ENCODE results near the gene CALHM6. TPM values are rescaled to one million over a fixed set of nuclear protein-coding genes. Genes with fewer than 3 reads are reported as not detected.

The CALHM6 gene
- total RNA-seq (2021) (0.21 to 1.4 TPM (median 0.44 TPM) in 3 replicates), Bru-seq, nascent RNA (percentile 11 among the genes with signal in this experiment)
- long read RNA-seq, experiment 1, partial matches to known transcripts = 1 of 2 reads
- long read RNA-seq, experiment 1, other reads (novel, unspliced or antisense) = 0 of 2 reads
- long read RNA-seq, experiment 2 = 0 reads
- long read RNA-seq, experiment 3 = 0 reads

DNA sequence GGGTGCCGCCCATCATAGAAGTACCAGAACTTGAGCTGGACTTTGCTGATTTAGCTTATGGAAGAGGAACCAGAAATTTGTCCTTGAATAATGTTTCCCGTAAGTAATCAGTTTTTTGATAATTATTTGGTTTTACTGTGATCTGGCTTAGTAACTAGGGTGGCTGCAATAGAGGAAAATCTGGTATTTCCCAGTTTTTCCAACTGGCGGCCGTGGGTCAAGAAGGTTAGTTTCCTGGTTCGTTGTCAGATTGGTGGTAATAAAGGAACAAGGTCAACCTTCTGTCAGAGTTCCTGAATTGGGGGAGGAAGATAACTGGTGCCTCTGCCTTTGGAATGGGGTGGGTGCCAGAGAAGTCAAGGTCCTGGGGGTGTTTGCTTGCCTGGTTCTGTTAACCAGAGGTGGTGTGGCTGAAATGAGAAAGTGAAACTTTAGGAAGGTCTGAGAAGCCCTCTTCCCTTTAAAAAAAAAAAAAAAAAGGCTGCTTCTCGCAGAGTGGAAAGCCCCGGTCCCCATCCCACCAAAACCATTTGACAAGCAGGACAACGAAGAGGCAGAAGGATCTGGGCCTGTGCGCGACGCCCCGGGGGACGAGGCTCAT lies at the start of gene CALHM6:
Gene CALHM6, plus strand, starts transcription at position 45 of the 601 bp plus-strand sequence. Its CDS starts 555 bp downstream, at position 600.
- Mint-ChIP-seq H3K36me3 (no peaks in the 10 kb centered on the region), H3K4me3 (peak within 1 kb of the TSS; percentile 60), H3K27me3 (ENCODE audit: low read depth) (peaks cover 56% of the 10 kb centered on the region), H3K9me3 (no peaks in the 10 kb centered on the region), H3K27ac (no peak within 1 kb of the TSS), H3K4me1 (peaks cover 30% of the 10 kb centered on the region)
- ChIA-PET CTCF (interaction anchor here (0.8 to 1.4 kb wide), 2 partner anchors 173 to 193 kb away, joined by 3 read pairs; no protein-coding TSS in a partner anchor), POLR2A (no interaction called here)
- ATAC-seq (no peak), DNase-seq (ENCODE audit: low spot score) (no peak)
- no peak for TF ChIP-seq RELA (CRISPR knock-in tag; IDR thresholded peaks at IDR 0.05; ENCODE audit: borderline replicate concordance)
- TF ChIP-seq ATF3 (CRISPR knock-in tag; conservative IDR thresholded peaks at IDR 0.05) = no peak
- TF ChIP-seq SP1 (CRISPR knock-in tag; conservative IDR thresholded peaks at IDR 0.05) = no peak
- TF ChIP-seq, protein P1, sequence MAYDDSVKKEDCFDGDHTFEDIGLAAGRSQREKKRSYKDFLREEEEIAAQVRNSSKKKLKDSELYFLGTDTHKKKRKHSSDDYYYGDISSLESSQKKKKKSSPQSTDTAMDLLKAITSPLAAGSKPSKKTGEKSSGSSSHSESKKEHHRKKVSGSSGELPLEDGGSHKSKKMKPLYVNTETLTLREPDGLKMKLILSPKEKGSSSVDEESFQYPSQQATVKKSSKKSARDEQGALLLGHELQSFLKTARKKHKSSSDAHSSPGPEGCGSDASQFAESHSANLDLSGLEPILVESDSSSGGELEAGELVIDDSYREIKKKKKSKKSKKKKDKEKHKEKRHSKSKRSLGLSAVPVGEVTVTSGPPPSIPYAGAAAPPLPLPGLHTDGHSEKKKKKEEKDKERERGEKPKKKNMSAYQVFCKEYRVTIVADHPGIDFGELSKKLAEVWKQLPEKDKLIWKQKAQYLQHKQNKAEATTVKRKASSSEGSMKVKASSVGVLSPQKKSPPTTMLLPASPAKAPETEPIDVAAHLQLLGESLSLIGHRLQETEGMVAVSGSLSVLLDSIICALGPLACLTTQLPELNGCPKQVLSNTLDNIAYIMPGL (CRISPR knock-in tag; IDR thresholded peaks at IDR 0.05) = no peak
- no peak for TF ChIP-seq ZNF317 (CRISPR knock-in tag; IDR thresholded peaks at IDR 0.05; ENCODE audit: borderline replicate concordance, low read depth)
- no peak for TF ChIP-seq NFE2L1 (CRISPR knock-in tag; IDR thresholded peaks at IDR 0.05)
- no peak for TF ChIP-seq JAZF1 (CRISPR knock-in tag; IDR thresholded peaks at IDR 0.05)
- TF ChIP-seq, protein P2, sequence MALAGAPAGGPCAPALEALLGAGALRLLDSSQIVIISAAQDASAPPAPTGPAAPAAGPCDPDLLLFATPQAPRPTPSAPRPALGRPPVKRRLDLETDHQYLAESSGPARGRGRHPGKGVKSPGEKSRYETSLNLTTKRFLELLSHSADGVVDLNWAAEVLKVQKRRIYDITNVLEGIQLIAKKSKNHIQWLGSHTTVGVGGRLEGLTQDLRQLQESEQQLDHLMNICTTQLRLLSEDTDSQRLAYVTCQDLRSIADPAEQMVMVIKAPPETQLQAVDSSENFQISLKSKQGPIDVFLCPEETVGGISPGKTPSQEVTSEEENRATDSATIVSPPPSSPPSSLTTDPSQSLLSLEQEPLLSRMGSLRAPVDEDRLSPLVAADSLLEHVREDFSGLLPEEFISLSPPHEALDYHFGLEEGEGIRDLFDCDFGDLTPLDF (CRISPR knock-in tag; IDR thresholded peaks at IDR 0.05) = no peak
- TF ChIP-seq, protein P3, sequence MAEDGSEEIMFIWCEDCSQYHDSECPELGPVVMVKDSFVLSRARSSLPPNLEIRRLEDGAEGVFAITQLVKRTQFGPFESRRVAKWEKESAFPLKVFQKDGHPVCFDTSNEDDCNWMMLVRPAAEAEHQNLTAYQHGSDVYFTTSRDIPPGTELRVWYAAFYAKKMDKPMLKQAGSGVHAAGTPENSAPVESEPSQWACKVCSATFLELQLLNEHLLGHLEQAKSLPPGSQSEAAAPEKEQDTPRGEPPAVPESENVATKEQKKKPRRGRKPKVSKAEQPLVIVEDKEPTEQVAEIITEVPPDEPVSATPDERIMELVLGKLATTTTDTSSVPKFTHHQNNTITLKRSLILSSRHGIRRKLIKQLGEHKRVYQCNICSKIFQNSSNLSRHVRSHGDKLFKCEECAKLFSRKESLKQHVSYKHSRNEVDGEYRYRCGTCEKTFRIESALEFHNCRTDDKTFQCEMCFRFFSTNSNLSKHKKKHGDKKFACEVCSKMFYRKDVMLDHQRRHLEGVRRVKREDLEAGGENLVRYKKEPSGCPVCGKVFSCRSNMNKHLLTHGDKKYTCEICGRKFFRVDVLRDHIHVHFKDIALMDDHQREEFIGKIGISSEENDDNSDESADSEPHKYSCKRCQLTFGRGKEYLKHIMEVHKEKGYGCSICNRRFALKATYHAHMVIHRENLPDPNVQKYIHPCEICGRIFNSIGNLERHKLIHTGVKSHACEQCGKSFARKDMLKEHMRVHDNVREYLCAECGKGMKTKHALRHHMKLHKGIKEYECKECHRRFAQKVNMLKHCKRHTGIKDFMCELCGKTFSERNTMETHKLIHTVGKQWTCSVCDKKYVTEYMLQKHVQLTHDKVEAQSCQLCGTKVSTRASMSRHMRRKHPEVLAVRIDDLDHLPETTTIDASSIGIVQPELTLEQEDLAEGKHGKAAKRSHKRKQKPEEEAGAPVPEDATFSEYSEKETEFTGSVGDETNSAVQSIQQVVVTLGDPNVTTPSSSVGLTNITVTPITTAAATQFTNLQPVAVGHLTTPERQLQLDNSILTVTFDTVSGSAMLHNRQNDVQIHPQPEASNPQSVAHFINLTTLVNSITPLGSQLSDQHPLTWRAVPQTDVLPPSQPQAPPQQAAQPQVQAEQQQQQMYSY (CRISPR knock-in tag; IDR thresholded peaks at IDR 0.05) = no peak

DNA sequence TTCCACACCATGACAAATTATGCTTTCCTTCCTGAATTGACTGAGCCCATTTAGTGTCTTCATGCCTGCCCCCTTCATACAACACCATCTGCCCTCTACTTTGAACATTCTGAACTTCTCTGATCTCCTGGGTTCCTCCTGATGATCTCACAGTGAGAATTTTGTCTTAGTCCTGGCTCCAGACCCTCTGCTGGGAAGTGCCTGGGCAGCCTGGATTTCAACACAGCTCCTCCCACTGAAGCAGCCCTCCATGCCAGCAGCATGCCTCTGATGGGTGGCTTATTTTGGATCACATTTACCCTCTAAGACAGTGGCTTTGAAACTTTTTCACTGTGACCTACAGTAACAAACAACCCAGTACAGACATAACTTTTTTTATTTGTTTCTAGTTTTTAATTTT lies 48.9 kb upstream of the CALHM6 start:
- H3K4me1 Mint-ChIP-seq = peaks cover 46% of the 10 kb centered on the region
- POLR2A ChIA-PET = no interaction called here
- DNase-seq (ENCODE audit: low spot score) (no peak), ATAC-seq (peak; percentile 77)
- no peaks in the 10 kb centered on the region for H3K9me3 Mint-ChIP-seq
- peaks cover 13% of the 10 kb centered on the region for H3K36me3 Mint-ChIP-seq
- no peaks in the 10 kb centered on the region for H3K27me3 Mint-ChIP-seq (ENCODE audit: low read depth)
- H3K27ac Mint-ChIP-seq = peak overlapping the region; percentile 75
- no peak overlapping the region for H3K4me3 Mint-ChIP-seq
- CTCF ChIA-PET = interaction anchor here (1.1 to 1.9 kb wide), 4 partner anchors 19 to 144 kb away, joined by 3 to 5 read pairs (median 4); no protein-coding TSS in a partner anchor
- TF ChIP-seq GRHL2 (CRISPR knock-in tag; IDR thresholded peaks at IDR 0.05; ENCODE audit: insufficient replicate concordance, severe bottlenecking) (no peak), ZNF281 (CRISPR knock-in tag; IDR thresholded peaks at IDR 0.05) (no peak), SMAD3 (CRISPR knock-in tag; IDR thresholded peaks at IDR 0.05; ENCODE audit: borderline replicate concordance) (no peak), NR3C1 (CRISPR knock-in tag; conservative IDR thresholded peaks at IDR 0.05; ENCODE audit: low read depth) (no peak), FOXJ3 (CRISPR knock-in tag; IDR thresholded peaks at IDR 0.05; ENCODE audit: borderline replicate concordance) (no peak), ZNF263 (CRISPR knock-in tag; IDR thresholded peaks at IDR 0.05; ENCODE audit: low read depth) (no peak), TEAD1 (CRISPR knock-in tag; IDR thresholded peaks at IDR 0.05) (no peak), ZNF121 (CRISPR knock-in tag; IDR thresholded peaks at IDR 0.05) (no peak), CREB1 (CRISPR knock-in tag; IDR thresholded peaks at IDR 0.05) (no peak), JUN (CRISPR knock-in tag; IDR thresholded peaks at IDR 0.05) (no peak)
- TF ChIP-seq, protein P4, sequence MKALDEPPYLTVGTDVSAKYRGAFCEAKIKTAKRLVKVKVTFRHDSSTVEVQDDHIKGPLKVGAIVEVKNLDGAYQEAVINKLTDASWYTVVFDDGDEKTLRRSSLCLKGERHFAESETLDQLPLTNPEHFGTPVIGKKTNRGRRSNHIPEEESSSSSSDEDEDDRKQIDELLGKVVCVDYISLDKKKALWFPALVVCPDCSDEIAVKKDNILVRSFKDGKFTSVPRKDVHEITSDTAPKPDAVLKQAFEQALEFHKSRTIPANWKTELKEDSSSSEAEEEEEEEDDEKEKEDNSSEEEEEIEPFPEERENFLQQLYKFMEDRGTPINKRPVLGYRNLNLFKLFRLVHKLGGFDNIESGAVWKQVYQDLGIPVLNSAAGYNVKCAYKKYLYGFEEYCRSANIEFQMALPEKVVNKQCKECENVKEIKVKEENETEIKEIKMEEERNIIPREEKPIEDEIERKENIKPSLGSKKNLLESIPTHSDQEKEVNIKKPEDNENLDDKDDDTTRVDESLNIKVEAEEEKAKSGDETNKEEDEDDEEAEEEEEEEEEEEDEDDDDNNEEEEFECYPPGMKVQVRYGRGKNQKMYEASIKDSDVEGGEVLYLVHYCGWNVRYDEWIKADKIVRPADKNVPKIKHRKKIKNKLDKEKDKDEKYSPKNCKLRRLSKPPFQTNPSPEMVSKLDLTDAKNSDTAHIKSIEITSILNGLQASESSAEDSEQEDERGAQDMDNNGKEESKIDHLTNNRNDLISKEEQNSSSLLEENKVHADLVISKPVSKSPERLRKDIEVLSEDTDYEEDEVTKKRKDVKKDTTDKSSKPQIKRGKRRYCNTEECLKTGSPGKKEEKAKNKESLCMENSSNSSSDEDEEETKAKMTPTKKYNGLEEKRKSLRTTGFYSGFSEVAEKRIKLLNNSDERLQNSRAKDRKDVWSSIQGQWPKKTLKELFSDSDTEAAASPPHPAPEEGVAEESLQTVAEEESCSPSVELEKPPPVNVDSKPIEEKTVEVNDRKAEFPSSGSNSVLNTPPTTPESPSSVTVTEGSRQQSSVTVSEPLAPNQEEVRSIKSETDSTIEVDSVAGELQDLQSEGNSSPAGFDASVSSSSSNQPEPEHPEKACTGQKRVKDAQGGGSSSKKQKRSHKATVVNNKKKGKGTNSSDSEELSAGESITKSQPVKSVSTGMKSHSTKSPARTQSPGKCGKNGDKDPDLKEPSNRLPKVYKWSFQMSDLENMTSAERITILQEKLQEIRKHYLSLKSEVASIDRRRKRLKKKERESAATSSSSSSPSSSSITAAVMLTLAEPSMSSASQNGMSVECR (CRISPR knock-in tag; IDR thresholded peaks at IDR 0.05; ENCODE audit: borderline replicate concordance) = no peak
